Skeletal muscle tissue (tissue), 4 donors: ENCODE data around the gene UTS2R. TPM values are rescaled to one million over a fixed set of nuclear protein-coding genes. Genes with fewer than 3 reads are reported as not detected.

Experiments
- H3K27ac ChIP-seq: one replicate; pipeline ENCODE4 v1.7.0; 2013; ENCODE audit warnings: mild to moderate bottlenecking, low read depth, low read length, inconsistent platforms
- H3K27me3 ChIP-seq, 3 donors: one replicate each; pipeline ENCODE4 v1.7.0; 2013; ENCODE audit warnings: low read length in 3 of 3; ENCODE audit not compliant: control insufficient read depth in 3 of 3, insufficient read depth in 3 of 3
- H3K36me3 ChIP-seq, 3 donors: one replicate each; pipeline ENCODE4 v1.7.0; 2013; ENCODE audit warnings: low read length in 3 of 3; ENCODE audit not compliant: control insufficient read depth in 3 of 3, insufficient read depth in 3 of 3
- H3K4me1 ChIP-seq, 3 donors: one replicate each; pipeline ENCODE4 v1.7.0; 2013; ENCODE audit warnings: low read length in 3 of 3, mild to moderate bottlenecking in 3 of 3; ENCODE audit not compliant: control insufficient read depth in 3 of 3, insufficient read depth in 3 of 3
- H3K4me3 ChIP-seq, 3 donors: one replicate each; pipeline ENCODE4 v1.7.0; 2013; ENCODE audit warnings: low read length in 3 of 3
- H3K9ac ChIP-seq, 3 donors: one replicate each; pipeline ENCODE4 v1.7.0; 2013; ENCODE audit warnings: low read length in 3 of 3, mild to moderate bottlenecking in 3 of 3, moderate library complexity in 2 of 3, low read depth in 1 of 3
- H3K9me3 ChIP-seq, 3 donors: one replicate each; pipeline ENCODE4 v1.7.0; 2013; ENCODE audit warnings: low read length in 3 of 3; ENCODE audit not compliant: control insufficient read depth in 3 of 3
- total RNA-seq: library from RNA; depleted of rRNA; stranded (reverse); fragments of >200 nt; gene quantifications from one replicate; pipeline ENCODE4 v1.2.3, GENCODE V29; 2014
- donor health status: Osteomylitis.

UTS2R gene
- total RNA-seq, 1 donor from 2014 or later = 1.6 TPM

- Histone ChIP-seq H3K36me3 (peaks cover 15 to 17% (median 16%) of the 10 kb centered on the region in 3 donors), H3K27me3 (peaks cover 0 to 11% (median 5%) of the 10 kb centered on the region in 3 donors), H3K27ac (no peak overlapping the region), H3K9ac (no peak overlapping the region), H3K4me3 (no peak overlapping the region), H3K9me3 (no peaks in the 10 kb centered on the region), H3K4me1 (peaks cover 16 to 36% (median 26%) of the 10 kb centered on the region in 3 donors)
These were observed 17.3 kb downstream of the UTS2R start for GRCh38 chr17:82388922-82389283.

- H3K4me1 ChIP-seq = peaks cover 13 to 31% (median 21%) of the 10 kb centered on the region in 3 donors
- H3K9me3 ChIP-seq = no peaks in the 10 kb centered on the region
- H3K36me3 ChIP-seq = peaks cover 15 to 20% (median 16%) of the 10 kb centered on the region in 3 donors
- H3K9ac ChIP-seq = no peak overlapping the region
- peaks cover 0 to 11% (median 5%) of the 10 kb centered on the region in 3 donors for H3K27me3 ChIP-seq
- no peak overlapping the region for H3K4me3 ChIP-seq
- H3K27ac ChIP-seq = no peak overlapping the region
These were observed 17.8 kb downstream of the UTS2R start for GRCh38 chr17:82389379-82389778.

- no peak overlapping the region for H3K4me3 ChIP-seq
- peaks cover 15 to 22% (median 16%) of the 10 kb centered on the region in 3 donors for H3K36me3 ChIP-seq
- peaks cover 0 to 6% (median 0%) of the 10 kb centered on the region in 3 donors for H3K27me3 ChIP-seq
- no peaks in the 10 kb centered on the region for H3K9me3 ChIP-seq
- H3K4me1 ChIP-seq = peaks cover 5 to 22% (median 13%) of the 10 kb centered on the region in 3 donors
- no peak overlapping the region for H3K9ac ChIP-seq
- H3K27ac ChIP-seq = no peak overlapping the region
These were observed 18.7 kb downstream of the UTS2R start for GRCh38 chr17:82390015-82390859.

GRCh38 chr17:82390860-82391435 lies 19.4 kb downstream of the UTS2R start:
- H3K4me3 ChIP-seq = no peak overlapping the region
- H3K27me3 ChIP-seq = peaks cover 0 to 6% (median 0%) of the 10 kb centered on the region in 3 donors
- peaks cover 15 to 22% (median 16%) of the 10 kb centered on the region in 3 donors for H3K36me3 ChIP-seq
- no peak overlapping the region for H3K27ac ChIP-seq
- H3K9me3 ChIP-seq = no peaks in the 10 kb centered on the region
- peaks cover 4 to 17% (median 12%) of the 10 kb centered on the region in 3 donors for H3K4me1 ChIP-seq
- H3K9ac ChIP-seq = no peak overlapping the region

- peaks cover 15 to 22% (median 16%) of the 10 kb centered on the region in 3 donors for H3K36me3 ChIP-seq
- H3K9ac ChIP-seq = no peak overlapping the region
- H3K27me3 ChIP-seq = peaks cover 0 to 3% (median 0%) of the 10 kb centered on the region in 3 donors
- no peaks in the 10 kb centered on the region for H3K9me3 ChIP-seq
- H3K4me3 ChIP-seq = no peak overlapping the region
- H3K27ac ChIP-seq = no peak overlapping the region
- H3K4me1 ChIP-seq = peaks cover 8 to 14% (median 12%) of the 10 kb centered on the region in 3 donors
These were observed 20.0 kb downstream of the UTS2R start for GRCh38 chr17:82391496-82392066.

- H3K27me3 ChIP-seq = no peaks in the 10 kb centered on the region
- H3K9me3 ChIP-seq = no peaks in the 10 kb centered on the region
- H3K9ac ChIP-seq = no peak overlapping the region
- peaks cover 8 to 14% (median 9%) of the 10 kb centered on the region in 3 donors for H3K4me1 ChIP-seq
- H3K27ac ChIP-seq = no peak overlapping the region
- no peak overlapping the region for H3K4me3 ChIP-seq
- H3K36me3 ChIP-seq = peaks cover 16 to 22% (median 19%) of the 10 kb centered on the region in 3 donors
These were observed 20.8 kb downstream of the UTS2R start for GRCh38 chr17:82392209-82392920.

GRCh38 chr17:82392941-82393340 lies 21.4 kb downstream of the UTS2R start:
- Histone ChIP-seq H3K36me3 (peaks cover 16 to 22% (median 22%) of the 10 kb centered on the region in 3 donors), H3K27ac (no peak overlapping the region), H3K9ac (no peak overlapping the region), H3K9me3 (no peaks in the 10 kb centered on the region), H3K4me1 (peaks cover 4 to 9% (median 7%) of the 10 kb centered on the region in 3 donors), H3K4me3 (no peak overlapping the region), H3K27me3 (no peaks in the 10 kb centered on the region)

- no peak overlapping the region for H3K27ac ChIP-seq
- peaks cover 16 to 24% (median 22%) of the 10 kb centered on the region in 3 donors for H3K36me3 ChIP-seq
- H3K27me3 ChIP-seq = no peaks in the 10 kb centered on the region
- H3K9ac ChIP-seq = no peak overlapping the region
- peaks cover 6 to 8% (median 7%) of the 10 kb centered on the region in 3 donors for H3K4me1 ChIP-seq
- no peak overlapping the region for H3K4me3 ChIP-seq
- no peaks in the 10 kb centered on the region for H3K9me3 ChIP-seq
These were observed 22.7 kb downstream of the UTS2R start for GRCh38 chr17:82394278-82394677.

- peaks cover 18 to 19% (median 18%) of the 10 kb centered on the region in 3 donors for H3K4me1 ChIP-seq
- no peak overlapping the region for H3K9ac ChIP-seq
- H3K9me3 ChIP-seq = no peaks in the 10 kb centered on the region
- no peak overlapping the region for H3K4me3 ChIP-seq
- H3K27me3 ChIP-seq = no peaks in the 10 kb centered on the region
- peak overlapping the region; percentile 51 for H3K27ac ChIP-seq
- peaks cover 18 to 24% (median 23%) of the 10 kb centered on the region in 3 donors for H3K36me3 ChIP-seq
These were observed 25.3 kb downstream of the UTS2R start for GRCh38 chr17:82396601-82397435.
